ENCODE results near the gene CPED1.
"Not testable (repeated sequence)": the region's sequence is repeated elsewhere in the genome, so short reads cannot be mapped to it uniquely, and the experiment has no call there.

CPED1 gene

DNA sequence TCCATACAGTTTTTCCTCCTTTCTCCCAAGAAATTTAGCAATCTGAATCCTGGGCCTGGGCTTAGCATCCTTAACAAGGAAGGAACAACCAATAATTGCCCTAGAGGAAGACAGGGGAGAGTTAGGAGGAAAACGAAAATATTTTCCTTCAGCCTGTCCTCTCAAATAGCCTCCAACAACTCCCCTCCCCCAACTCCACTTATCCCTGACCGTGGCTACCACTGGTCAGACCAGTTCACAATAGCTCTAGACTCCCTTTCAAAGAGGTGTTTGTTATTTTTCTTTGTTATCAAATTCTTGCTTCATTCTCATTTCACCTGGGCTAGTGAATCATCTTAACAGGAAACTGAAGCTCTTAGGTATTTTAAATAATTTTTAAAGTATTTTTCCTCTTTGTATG lies 114.1 kb downstream of the CPED1 start:
- no peak for DNase-seq

DNA sequence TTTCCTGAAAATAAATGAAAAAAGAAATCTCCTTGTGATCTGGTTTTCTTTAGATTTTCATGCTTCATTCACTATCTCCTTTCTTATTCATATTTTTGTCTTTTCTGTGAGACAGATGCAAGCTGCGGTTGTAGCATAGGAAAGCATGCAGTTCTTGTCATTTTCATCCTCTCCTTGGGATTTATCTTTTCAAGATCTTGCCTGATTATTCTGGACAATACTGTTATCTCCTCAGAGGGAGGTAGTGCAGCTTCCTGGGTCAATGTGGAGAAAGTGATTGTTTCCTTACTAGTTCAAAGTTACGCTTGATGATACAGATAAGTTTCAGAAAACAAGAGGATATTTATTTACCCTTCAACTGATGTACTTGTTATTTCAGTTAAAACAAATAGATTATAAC lies 114.6 kb downstream of the CPED1 start:
- no peak for DNase-seq

DNA sequence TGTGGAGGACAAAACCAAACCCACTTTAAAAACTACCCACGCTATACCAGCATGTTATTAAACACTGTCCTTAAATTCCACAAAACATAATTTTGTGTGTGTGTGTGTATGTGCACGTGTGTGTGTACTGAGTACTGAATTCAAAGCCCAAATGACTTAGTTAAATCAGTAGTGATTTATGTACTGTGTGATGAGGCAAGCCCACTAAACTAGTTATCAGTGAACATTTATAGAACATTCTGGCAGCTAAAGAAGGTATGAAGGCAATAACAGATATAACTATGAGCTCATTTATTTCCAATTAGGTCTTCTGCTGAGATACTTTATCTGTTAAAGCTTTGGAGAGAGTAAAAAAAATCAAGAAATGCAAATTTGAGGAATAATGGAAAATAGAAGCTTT lies 115.1 kb downstream of the CPED1 start:
- no peak for DNase-seq

DNA sequence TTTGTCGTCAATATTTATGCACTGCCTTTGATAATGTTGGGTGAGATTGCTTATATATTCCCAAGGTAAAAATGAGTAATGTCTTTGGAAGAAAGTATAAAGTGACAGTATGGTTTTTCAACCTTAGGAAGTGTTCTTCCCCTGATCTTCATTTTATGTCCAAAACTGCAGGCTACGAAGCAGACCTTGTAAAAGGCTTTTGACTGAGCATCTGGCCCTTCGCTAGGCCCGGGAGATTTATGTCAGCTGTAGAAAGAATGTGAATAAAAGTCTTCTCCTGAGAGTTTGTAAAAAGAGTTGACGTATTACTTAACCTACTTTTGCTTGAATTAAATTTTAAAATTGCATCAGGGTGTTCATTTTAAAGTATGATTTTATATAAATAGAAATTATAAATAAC lies 116.8 kb downstream of the CPED1 start:
- no peak for DNase-seq

DNA sequence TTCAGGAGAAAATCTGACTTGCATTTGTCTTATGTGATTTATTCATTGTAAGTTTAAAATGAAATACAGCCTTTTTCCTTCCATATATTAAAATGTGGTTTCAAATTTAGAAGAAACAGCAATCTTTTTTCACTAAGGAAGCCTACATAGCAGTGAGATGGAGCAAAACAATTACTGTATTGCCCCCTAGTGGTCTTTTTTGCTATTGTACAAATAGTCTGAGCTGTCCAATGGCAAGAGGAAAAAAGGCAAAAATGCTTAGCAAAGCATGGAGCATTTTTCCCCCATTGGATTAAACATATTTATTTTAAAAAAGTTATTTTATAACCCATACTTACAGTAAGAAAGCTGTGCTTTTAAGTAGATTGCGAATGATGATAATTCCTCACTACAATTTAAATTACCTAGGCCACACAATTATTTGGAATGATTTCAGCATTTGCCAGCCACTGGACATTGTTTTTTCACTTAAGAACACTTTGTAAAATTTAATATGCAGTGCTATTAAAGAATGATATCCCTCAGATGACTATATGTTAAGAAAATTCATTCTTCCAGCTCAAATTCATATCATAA lies 119.5 kb downstream of the CPED1 start:
- no peak for DNase-seq

DNA sequence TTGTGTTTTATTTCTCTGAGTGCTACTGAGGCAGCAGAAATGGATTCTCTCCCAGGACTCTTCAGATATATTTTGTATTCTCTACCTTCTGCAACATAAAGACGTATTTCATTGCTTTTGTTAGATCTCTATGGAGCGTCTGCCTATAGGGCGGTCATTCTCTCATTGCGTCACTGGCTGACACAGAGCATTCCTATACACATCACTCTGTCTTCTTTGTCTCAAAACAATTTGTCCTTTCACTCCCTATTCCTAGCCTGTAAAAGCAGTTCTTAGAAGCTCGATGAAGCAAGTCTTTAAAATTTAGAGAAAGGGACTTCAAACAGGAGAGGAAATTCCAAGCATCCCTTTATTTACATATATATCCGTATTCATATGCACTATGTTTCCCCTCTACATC lies 120.6 kb downstream of the CPED1 start:
- no peak for DNase-seq

DNA sequence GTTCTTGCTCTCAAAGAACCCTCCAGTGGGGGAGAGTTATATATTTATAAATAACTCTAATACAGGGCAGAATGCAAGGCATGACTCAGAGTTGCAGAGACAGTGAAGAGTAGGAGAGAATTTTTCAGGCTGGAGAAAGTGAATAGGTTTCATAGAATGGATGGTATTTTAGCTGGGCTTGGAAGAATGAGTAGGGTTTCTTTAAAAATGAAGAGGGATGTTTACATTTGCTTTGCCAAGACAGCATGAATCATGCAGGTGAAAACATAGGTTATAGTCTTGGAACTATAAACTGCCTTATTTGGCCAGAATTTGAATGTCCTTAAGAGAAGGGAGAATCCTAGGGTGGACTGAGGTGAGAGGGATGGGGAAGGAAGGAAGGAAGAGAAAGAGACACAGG lies 124.8 kb downstream of the CPED1 start:
- no peak for DNase-seq

DNA sequence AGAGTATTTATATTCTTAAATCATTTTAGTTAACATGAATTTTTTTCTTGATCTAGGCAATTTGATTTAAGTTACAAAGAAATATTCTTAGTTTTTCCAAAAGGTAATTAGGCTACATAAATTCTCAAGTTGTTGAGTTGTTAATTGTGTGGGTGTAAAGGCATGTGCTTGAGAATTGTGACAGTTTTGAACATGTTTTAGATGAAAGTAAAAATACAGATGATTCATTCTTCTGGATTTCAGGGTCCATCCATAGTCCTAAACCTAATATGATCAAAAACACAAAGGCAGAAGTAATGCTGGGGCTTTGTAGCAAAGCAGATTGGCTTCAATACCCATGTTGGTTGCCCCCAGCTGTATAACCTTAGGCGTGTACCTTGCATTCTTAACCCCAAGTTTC lies 127.9 kb downstream of the CPED1 start:
- DNase-seq, result no peak

DNA sequence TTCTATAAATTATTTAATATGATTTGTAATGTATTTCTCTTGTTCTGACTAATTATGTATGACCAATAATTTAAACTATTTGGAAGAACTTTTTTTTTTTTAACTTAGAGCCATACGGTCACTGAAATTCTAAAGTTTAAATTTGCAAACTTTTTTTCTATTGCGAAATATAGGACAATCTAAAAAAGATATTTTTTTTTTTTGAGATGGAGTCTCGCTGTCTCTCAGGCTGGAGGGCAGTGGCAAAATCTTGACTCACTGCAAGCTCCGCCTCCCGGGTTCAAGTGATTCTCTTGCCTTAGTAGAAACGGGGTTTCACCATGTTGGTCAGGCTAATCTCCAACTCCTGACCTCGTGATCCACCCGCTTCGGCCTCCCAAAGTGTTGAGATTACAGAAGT lies 130.5 kb downstream of the CPED1 start:
- DNase-seq, result no peak

DNA sequence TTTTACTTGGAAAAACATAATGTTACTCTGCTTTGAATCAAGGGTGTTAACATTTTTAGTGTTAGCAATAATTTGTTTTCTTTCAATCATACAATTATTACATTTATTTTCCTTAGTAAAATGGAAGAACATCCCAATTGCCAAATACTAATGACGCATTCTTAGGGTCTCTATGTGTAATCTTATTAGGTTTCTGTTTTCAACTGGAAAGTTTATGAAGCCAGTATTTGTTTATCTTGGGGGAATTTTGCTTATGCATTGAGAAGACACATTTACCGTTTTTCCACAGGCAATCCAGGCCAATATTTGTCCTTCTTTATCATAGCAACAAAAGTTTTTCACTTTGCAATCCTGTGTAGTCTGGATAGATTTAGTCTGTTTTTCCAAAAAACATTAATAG lies 134.5 kb downstream of the CPED1 start:
- no peak for DNase-seq

DNA sequence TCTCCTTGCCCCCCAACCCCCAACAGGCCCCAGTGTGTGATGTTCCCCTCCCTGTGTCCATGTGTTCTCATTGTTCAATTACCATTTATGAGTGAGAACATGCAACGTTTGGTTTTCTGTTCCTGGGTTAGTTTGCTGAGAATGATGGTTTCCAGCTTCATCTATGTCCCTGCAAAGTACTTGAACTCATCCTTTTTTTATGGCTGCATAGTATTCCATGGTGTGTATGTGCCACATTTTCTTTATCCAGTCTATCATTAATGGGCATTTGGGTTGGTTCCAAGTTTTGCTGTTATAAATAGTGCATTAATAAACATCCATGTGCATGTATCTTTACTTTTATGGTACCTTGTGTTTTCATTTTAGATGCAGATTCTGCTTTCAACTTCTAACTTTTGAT lies 136.9 kb downstream of the CPED1 start:
- not testable (repeated sequence) for DNase-seq

DNA sequence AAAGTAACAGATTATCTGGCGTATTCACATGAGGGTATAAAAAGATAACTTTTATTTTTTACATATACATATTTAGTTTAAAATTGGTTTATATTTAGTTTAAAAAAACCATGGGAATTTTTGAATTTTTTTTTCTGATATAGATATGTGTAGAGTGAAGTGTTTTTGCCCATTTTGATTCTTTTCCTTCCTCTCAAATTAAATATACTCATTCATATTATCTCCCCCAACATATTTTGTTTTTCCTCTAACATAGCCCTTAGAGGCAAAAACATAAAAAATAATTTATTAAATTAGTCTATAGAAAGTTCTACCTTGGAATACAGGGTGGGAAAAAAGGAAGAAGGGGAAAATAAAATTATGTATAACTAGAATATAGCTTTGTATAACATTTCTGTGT lies 137.7 kb downstream of the CPED1 start:
- DNase-seq, result no peak

DNA sequence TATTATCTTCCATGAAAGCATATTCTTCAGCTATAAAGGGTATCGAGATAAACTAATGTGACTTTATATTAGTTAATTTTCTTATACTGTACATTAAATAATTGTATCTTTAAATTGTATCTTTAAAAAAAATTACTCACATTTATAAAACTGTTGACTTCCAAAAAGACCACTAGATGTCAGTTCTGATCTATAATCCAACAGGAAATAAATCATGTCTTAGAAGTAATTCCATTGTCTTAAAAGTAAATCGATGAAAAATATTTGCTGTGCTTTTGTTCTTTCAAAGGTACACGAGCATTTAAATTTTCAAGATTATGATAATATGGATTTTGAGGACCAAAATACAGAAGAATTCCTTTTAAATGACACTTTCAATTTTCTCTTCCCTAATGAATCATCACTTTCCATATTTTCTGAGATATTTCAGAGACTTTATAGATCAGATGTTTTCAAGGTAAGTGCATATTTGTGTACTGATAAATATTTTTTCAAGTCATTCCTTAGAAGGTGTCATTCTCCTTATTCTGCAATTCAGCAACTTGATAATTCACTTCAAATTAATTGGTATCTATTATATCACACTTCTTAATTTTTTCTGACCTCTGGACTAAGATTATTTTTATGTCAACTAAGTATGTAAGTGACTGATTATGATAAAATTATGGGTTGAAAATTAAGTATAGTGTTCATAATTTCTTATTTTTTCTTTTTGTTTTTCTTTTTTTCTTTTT lies 138.5 kb downstream of the CPED1 start:
- DNase-seq, result no peak

DNA sequence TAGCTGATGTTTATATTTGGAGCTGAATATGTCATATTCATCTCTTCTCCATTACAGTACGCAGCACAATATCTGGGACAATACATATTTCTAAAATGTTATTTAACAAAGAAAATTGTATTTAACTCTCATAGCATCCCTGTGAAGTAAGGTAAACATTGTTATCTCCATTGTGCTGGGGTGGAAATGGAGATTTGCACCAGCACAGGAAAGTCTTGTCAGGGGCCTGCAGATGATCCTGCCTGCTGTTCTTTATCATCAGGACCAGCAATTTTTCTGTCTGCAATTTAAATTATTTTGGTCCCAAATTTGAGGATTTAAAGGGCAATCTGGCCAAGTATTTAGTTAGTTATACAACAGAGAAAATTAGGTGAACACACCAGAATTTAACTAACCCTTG lies 144.4 kb downstream of the CPED1 start:
- no peak for DNase-seq

DNA sequence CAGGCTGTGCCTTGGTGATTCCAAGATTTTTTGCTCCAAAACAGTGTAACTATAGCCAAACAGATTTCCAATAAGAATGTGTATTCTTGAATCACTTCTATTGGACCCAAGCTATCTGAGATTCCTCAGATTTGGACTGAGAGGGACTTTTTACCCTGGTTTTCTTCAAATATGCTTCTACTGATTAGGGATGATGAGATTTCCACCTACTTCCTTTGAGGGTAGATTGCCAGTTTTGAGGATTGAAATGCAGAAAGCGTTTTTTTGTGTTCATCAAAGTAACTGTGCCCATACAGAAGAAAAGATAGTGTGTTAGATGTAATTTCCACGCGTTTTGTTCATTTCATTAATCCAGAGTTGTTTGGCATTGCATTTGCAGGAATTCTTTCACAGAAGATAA lies 144.9 kb downstream of the CPED1 start:
- DNase-seq, result no peak

DNA sequence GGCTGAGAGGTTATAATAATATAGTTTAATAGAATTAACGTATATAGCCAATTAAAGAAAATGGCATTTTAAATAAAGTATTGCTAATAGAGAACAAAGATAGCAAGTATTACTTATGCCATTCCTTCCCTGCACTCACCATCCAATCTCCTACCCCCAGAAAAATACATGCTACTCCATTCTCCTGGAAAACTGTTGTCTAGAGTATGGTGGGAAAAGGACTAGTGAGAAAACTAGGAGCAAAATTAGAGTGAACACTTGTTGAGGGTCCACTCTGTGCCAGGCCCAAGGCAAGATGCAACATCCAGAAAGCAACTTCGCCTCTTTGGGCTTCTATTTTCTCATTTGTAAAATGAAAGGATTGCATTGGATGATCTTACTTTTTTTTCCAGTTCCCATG lies 149.1 kb downstream of the CPED1 start:
- no peak for DNase-seq

DNA sequence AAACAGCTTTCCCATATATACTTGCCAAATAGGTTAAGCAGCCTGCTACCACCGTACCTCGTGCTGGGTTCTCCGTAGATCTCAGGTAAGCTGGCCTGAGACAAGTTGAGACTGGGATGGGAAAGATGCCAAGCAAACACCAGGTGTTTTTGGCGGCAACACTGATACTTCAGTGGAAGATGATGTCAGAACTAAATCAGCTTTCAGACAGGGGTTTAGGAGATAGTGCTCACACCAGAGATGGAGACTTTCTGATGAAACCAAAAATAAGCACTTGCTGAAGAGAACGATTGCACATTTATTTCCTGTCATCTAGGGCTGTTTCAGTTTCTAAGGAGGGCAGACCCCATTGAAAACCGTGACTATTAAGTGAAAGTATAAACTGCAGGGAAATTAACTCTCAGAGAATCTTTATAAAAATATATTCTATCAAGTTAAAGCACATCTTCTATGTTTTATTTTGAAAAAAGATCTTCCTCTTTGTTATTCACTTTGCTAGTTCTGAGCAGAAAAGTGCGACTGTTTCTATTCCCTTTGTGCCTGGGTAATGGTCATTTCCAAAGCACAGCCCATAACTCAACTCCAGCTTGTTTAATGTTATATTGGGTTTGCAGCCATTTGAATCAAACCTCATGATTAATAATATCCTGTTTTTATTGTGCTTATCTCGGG lies 149.9 kb downstream of the CPED1 start:
- no peak for DNase-seq

DNA sequence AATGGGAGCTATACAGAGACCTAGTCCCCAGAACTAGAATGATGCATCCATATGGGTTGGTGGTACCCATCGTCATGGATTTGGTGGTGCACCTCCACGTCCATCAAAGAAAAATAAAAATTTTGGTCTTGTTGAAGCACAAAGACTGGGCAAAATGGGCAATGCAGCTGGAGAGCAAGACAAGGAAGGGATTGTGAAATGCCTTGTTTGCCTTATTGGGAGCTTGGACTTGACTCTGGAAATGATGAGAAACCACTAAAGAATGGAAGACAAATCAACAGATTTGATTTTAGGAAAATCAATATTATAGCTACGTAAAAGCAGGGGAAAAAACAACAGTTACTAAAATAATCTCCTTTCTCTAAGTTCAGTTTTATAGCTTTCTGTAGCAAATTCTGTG lies 150.9 kb downstream of the CPED1 start:
- no peak for DNase-seq

DNA sequence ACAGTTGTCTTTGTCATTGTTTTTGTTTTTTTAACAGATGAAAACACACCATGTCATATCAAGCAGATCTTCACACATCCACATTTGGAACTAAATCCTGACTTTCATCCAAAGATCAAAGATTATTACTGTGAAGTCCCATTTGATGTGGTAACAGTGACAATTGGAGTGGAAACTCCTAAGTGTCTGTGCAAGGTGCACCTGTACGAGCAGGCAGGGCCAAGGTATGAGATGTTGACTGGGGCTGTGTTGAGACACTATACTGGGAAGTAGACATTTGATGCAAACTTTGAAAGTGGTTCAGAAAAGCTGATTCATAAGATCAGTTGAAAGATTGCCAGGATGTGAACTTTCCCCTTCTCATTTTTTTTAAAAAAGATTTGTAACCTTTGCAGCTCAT lies 152.3 kb downstream of the CPED1 start:
- DNase-seq, result no peak

DNA sequence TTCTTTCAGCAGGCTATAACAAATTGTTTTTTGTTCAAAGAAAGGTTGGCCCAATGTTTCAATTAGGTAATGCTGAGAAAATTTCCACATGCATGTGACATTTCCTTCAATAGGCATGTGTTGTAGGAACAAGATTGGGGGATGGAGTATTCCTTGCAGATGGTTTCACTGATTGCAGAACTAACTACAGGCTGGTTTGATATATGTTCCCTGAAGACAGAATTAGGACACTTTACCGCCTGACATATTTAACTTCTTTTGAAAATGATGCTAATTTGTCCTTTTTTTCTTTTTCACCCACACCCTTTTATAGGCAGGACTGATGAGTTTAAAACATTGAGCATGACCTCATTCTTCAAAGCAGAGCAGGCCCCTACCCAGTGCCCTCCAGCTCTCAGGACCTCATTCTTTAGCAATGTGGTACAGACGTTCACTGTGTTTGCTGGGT lies 163.3 kb downstream of the CPED1 start:
- DNase-seq, result no peak

DNA sequence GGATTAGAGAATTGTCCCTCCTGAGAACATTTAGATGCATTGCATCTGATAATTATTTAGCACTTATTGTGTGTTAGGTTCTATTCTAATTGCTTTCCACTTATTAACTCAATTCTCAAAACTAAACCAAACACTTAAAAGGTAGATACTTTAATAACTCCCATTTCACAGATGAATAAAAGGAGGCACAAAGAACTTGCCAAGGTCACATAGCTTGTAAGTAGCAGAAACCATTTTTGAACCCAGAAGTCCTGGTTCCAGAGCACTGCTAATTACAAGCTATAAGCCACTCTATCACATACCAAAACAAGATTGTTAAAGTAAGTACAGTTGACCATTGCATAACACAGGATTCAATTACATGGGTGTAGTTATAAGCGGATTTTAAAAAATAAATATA lies 164.9 kb downstream of the CPED1 start:
- DNase-seq, result no peak

DNA sequence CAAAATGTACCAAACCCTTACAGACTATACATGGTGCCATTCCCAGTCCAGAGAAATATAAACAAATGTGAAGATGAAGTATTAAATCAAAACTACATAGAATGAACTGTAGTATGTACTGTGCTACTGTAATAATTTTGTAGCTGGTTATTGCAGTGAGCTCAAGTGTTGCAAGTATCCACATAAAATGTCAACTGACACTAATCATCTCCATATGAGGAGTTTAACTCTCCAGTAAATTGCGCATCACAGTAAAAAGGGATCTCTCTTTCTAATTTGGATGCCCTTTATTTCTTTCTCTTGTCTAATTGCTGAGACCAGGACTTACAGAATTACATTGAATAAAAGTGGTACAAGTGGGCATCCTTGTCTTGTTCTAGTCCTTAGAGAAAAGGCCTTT lies 165.5 kb downstream of the CPED1 start:
- no peak for DNase-seq

DNA sequence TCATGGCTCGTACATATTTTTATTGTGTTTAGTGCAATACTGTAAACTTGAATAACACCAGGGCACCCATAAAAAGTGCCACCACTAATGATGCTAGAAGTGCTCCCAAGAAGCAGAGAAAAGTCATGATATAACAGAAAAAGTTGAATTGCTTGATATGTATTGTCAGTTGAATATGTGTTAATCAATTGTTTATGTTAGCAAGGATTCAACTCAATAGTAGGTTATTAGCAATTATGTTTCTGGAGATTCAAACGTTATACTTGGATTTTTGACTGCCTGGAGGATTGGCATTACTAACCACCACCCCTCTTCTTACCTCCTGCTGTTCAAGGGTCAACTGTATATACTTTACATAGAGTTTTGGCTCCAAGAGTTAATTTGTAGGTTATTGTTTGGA lies 168.3 kb downstream of the CPED1 start:
- DNase-seq, result no peak

DNA sequence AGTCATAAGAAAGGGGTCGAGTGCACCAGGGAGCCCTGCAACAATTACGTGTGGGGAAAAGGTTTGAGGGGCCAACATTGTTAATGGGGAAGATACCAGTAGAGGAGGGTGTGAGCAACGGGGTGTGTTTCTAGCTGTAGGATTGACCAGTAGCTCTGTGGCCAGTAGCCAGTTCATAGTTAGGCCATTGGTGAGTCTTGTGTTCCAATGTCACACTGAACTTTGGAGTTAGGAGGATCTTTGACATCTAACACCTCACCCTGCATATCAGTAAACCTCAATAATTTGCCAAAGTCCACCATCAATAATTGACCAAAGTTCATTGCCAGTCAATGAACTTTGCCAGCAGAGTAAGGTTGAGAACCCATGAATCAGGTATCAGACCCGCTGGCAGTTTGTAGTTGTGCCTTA lies 168.8 kb downstream of the CPED1 start:
- DNase-seq, result no peak

Measured in activated gamma-delta T cell (primary cell).